HEK293 (cell line): Measurements from ENCODE around the gene SLX9.

Experiments used
- AEBP2 ChIP-seq: fragments of 450-650 bp; formaldehyde crosslinking; IDR thresholded peaks from 2 replicates; pipeline ENCODE4 v1.5.1; 2016; ENCODE audit warnings: missing biosample characterization, missing genetic modification characterization, borderline replicate concordance
- ATF2 ChIP-seq: fragments of 450-650 bp; formaldehyde crosslinking; IDR thresholded peaks from 2 replicates; pipeline ENCODE4 v1.5.1; 2016; ENCODE audit warnings: missing biosample characterization, missing genetic modification characterization, low read depth
- EGR2 ChIP-seq: fragments of 450-650 bp; formaldehyde crosslinking; IDR thresholded peaks from 2 replicates; pipeline ENCODE4 v1.5.1; 2016; ENCODE audit warnings: low read depth, missing biosample characterization, missing genetic modification characterization
- GLIS2 ChIP-seq: fragments of 450-650 bp; formaldehyde crosslinking; IDR thresholded peaks from 2 replicates; pipeline ENCODE4 v1.5.1; 2016; ENCODE audit warnings: missing biosample characterization, missing genetic modification characterization
- OVOL3 ChIP-seq: fragments of 450-650 bp; formaldehyde crosslinking; IDR thresholded peaks from 2 replicates; pipeline ENCODE4 v1.5.1; 2016; ENCODE audit warnings: missing biosample characterization, missing genetic modification characterization
- PRDM1 ChIP-seq: fragments of 450-650 bp; formaldehyde crosslinking; IDR thresholded peaks from 2 replicates; pipeline ENCODE4; 2016; ENCODE audit warnings: missing biosample characterization, missing genetic modification characterization
- SP7 ChIP-seq: fragments of 450-650 bp; formaldehyde crosslinking; IDR thresholded peaks from 2 replicates; pipeline ENCODE4 v1.5.1; 2016; ENCODE audit warnings: missing biosample characterization, missing genetic modification characterization
- WT1 ChIP-seq: fragments of 450-650 bp; formaldehyde crosslinking; IDR thresholded peaks from 2 replicates; pipeline ENCODE4 v1.5.1; 2016; ENCODE audit warnings: missing biosample characterization, missing genetic modification characterization
- ZBTB1 ChIP-seq: fragments of 450-650 bp; formaldehyde crosslinking; IDR thresholded peaks from 2 replicates; pipeline ENCODE4 v1.5.1; 2016; ENCODE audit warnings: missing biosample characterization, missing genetic modification characterization
- ZBTB49 ChIP-seq: fragments of 450-650 bp; formaldehyde crosslinking; IDR thresholded peaks from 2 replicates; pipeline ENCODE4 v1.5.1; 2016; ENCODE audit warnings: missing biosample characterization, missing genetic modification characterization, low read depth
- ZFHX2 ChIP-seq: fragments of 450-650 bp; formaldehyde crosslinking; conservative IDR thresholded peaks from 2 replicates; pipeline ENCODE4 v1.5.1; 2016; ENCODE audit warnings: missing biosample characterization, missing genetic modification characterization
- ZFP3 ChIP-seq: fragments of 450-650 bp; formaldehyde crosslinking; IDR thresholded peaks from 2 replicates; pipeline ENCODE4 v1.5.1; 2016; ENCODE audit warnings: low read depth, missing biosample characterization, missing genetic modification characterization
- ZFP41 ChIP-seq: fragments of 450-650 bp; formaldehyde crosslinking; IDR thresholded peaks from 2 replicates; pipeline ENCODE4 v1.5.1; 2016; ENCODE audit warnings: missing biosample characterization, missing genetic modification characterization, borderline replicate concordance
- ZNF10 ChIP-seq: fragments of 450-650 bp; formaldehyde crosslinking; IDR thresholded peaks from 2 replicates; pipeline ENCODE4 v1.5.1; 2017; ENCODE audit warnings: missing biosample characterization, missing genetic modification characterization
- ZNF16 ChIP-seq: fragments of 450-650 bp; formaldehyde crosslinking; IDR thresholded peaks from 2 replicates; pipeline ENCODE4 v1.5.1; 2016; ENCODE audit warnings: low read depth, missing biosample characterization, missing genetic modification characterization
- ZNF23 ChIP-seq: fragments of 450-650 bp; formaldehyde crosslinking; IDR thresholded peaks from 2 replicates; pipeline ENCODE4 v1.5.1; 2016; ENCODE audit warnings: missing biosample characterization, missing genetic modification characterization, borderline replicate concordance
- ZNF274 ChIP-seq, 2 experiments: fragments of 200-500 bp in 1 of 2; fragments of 450-650 bp in 1 of 2; sonication (Bioruptor generic) in 1 of 2; formaldehyde crosslinking in 1 of 2; IDR thresholded peaks; 2 replicates each; pipeline versions ENCODE4 v1.5.1 to v1.6.1; 2014 to 2016; ENCODE audit warnings: borderline replicate concordance in 1 of 2, inconsistent platforms in 1 of 2, low read length in 1 of 2, missing biosample characterization in 1 of 2, missing genetic modification characterization in 1 of 2
- ZNF280D ChIP-seq: fragments of 450-650 bp; formaldehyde crosslinking; IDR thresholded peaks from 2 replicates; pipeline ENCODE4 v1.5.1; 2016; ENCODE audit warnings: missing biosample characterization, missing genetic modification characterization
- ZNF335 ChIP-seq: fragments of 450-650 bp; formaldehyde crosslinking; conservative IDR thresholded peaks from 2 replicates; pipeline ENCODE4 v1.5.1; 2016; ENCODE audit warnings: missing biosample characterization, missing genetic modification characterization
- ZNF423 ChIP-seq: fragments of 450-650 bp; formaldehyde crosslinking; IDR thresholded peaks from 2 replicates; pipeline ENCODE4 v1.5.1; 2016; ENCODE audit warnings: missing biosample characterization, missing genetic modification characterization
- ZNF548 ChIP-seq: fragments of 450-650 bp; formaldehyde crosslinking; IDR thresholded peaks from 2 replicates; pipeline ENCODE4 v1.5.1; 2016; ENCODE audit warnings: missing biosample characterization, missing genetic modification characterization
- ZNF639 ChIP-seq: fragments of 450-650 bp; formaldehyde crosslinking; IDR thresholded peaks from 2 replicates; pipeline ENCODE4 v1.5.1; 2016; ENCODE audit warnings: missing biosample characterization, missing genetic modification characterization
- ZNF645 ChIP-seq: fragments of 450-650 bp; formaldehyde crosslinking; IDR thresholded peaks from 2 replicates; pipeline ENCODE4; 2016; ENCODE audit warnings: missing biosample characterization, missing genetic modification characterization
- ZSCAN16 ChIP-seq: fragments of 450-650 bp; formaldehyde crosslinking; IDR thresholded peaks from 2 replicates; pipeline ENCODE4 v1.5.1; 2016; ENCODE audit warnings: missing biosample characterization, missing genetic modification characterization

Gene SLX9

GRCh38 chr21:44939532-44940115 is at the start of gene SLX9 (continued):
- peak; percentile 60 for TF ChIP-seq EGR2
- TF ChIP-seq ZFP41 (tag by site-specific recombination), result no peak
- TF ChIP-seq ZNF639, result peak; percentile 88
- TF ChIP-seq ZNF423 (tag by site-specific recombination), result no peak; the same call in 1 of the 2 replicates
- peak; percentile 95 for TF ChIP-seq SP7 (tag by site-specific recombination)
- no peak for TF ChIP-seq ATF2 (tag by site-specific recombination)
- no peak for TF ChIP-seq ZBTB49 (tag by site-specific recombination)
- TF ChIP-seq ZNF10 (tag by site-specific recombination), result peak; percentile 75
- TF ChIP-seq PRDM1 (tag by site-specific recombination), result peak; percentile 52; the same call in 1 of the 2 replicates
- TF ChIP-seq ZFHX2 (tag by site-specific recombination), result peak; percentile 61
- TF ChIP-seq ZNF335, result peak; percentile 88
- TF ChIP-seq ZNF274 (IDR thresholded peaks at IDR 0.05; ENCODE audit: low read length), result no peak
- TF ChIP-seq ZNF274 (tag by site-specific recombination; IDR thresholded peaks at IDR 0.05; ENCODE audit: borderline replicate concordance), result no peak
- 0 out of 2 replicates have a peak, but pooled peaks have one; percentile 16 for TF ChIP-seq ZNF23 (tag by site-specific recombination)
- no peak for TF ChIP-seq ZNF16 (tag by site-specific recombination)
- no peak for TF ChIP-seq AEBP2 (tag by site-specific recombination)
- no peak for TF ChIP-seq GLIS2 (tag by site-specific recombination)
- TF ChIP-seq ZBTB1, result 0 out of 2 replicates have a peak, but pooled peaks have one; percentile 72
- TF ChIP-seq OVOL3, result peak; percentile 52; the same call in 1 of the 2 replicates
- TF ChIP-seq ZFP3, result no peak
- no peak for TF ChIP-seq ZNF280D (tag by site-specific recombination)
- TF ChIP-seq WT1 (tag by site-specific recombination), result peak; percentile 41; the same call in 1 of the 2 replicates
- TF ChIP-seq ZNF548 (tag by site-specific recombination), result no peak
- no peak for TF ChIP-seq ZSCAN16 (tag by site-specific recombination)
- no peak for TF ChIP-seq ZNF645 (tag by site-specific recombination)
